SK-N-SH treated with all-trans-retinoic acid at 6 μM for 48 hours (cell line): ENCODE data around the gene MX2.
"Not testable (repeated sequence)": the region's sequence is repeated elsewhere in the genome, so short reads cannot be mapped to it uniquely, and the experiment has no call there.

Experiments
- ARNTL ChIP-seq: fragments of 450-650 bp; formaldehyde crosslinking; IDR thresholded peaks from 2 replicates; pipeline ENCODE4 v1.5.0; 2020; ENCODE audit warnings: low read depth, mild to moderate bottlenecking, moderate library complexity, borderline replicate concordance
- CREB5 ChIP-seq: fragments of 250-450 bp; sonication (Bioruptor Pico); IDR thresholded peaks from 2 replicates; pipeline ENCODE4 v1.5.1; 2020; ENCODE audit warnings: low read depth, mild to moderate bottlenecking, moderate library complexity
- ESRRG ChIP-seq: fragments of 250-450 bp; sonication (Bioruptor Pico); IDR thresholded peaks from 2 replicates; pipeline ENCODE4 v1.6.1; 2021; ENCODE audit warnings: mild to moderate bottlenecking
- OSR1 ChIP-seq: fragments of 250-450 bp; sonication (Bioruptor Pico); IDR thresholded peaks from 2 replicates; pipeline ENCODE4 v1.8.0; 2022; ENCODE audit warnings: moderate library complexity, mild to moderate bottlenecking, inconsistent platforms
- ZC3H10 ChIP-seq: fragments of 250-450 bp; sonication (Bioruptor Pico); IDR thresholded peaks from 2 replicates; pipeline ENCODE4 v1.5.1; 2021; ENCODE audit warnings: mild to moderate bottlenecking, moderate library complexity
- ZFP3 ChIP-seq: fragments of 250-450 bp; sonication (Bioruptor Pico); IDR thresholded peaks from 2 replicates; pipeline ENCODE4 v1.5.0; 2020; ENCODE audit warnings: mild to moderate bottlenecking, moderate library complexity
- ZNF70 ChIP-seq: fragments of 450-650 bp; formaldehyde crosslinking; IDR thresholded peaks from 2 replicates; pipeline ENCODE4 v1.5.0; 2020; ENCODE audit warnings: mild to moderate bottlenecking, moderate library complexity
- TF ChIP-seq, protein P1 (sequence below): fragments of 250-450 bp; sonication (Bioruptor Pico); IDR thresholded peaks from 2 replicates; pipeline ENCODE4 v1.8.0; 2020; ENCODE audit warnings: mild to moderate bottlenecking, moderate library complexity, borderline replicate concordance

- TF ChIP-seq, protein P1, sequence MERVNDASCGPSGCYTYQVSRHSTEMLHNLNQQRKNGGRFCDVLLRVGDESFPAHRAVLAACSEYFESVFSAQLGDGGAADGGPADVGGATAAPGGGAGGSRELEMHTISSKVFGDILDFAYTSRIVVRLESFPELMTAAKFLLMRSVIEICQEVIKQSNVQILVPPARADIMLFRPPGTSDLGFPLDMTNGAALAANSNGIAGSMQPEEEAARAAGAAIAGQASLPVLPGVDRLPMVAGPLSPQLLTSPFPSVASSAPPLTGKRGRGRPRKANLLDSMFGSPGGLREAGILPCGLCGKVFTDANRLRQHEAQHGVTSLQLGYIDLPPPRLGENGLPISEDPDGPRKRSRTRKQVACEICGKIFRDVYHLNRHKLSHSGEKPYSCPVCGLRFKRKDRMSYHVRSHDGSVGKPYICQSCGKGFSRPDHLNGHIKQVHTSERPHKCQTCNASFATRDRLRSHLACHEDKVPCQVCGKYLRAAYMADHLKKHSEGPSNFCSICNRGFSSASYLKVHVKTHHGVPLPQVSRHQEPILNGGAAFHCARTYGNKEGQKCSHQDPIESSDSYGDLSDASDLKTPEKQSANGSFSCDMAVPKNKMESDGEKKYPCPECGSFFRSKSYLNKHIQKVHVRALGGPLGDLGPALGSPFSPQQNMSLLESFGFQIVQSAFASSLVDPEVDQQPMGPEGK: not testable (repeated sequence)
- TF ChIP-seq ARNTL (CRISPR knock-in tag); OSR1 (CRISPR knock-in tag); ESRRG; ZC3H10 (CRISPR knock-in tag); CREB5; ZNF70 (CRISPR knock-in tag); ZFP3 (CRISPR knock-in tag): not testable (repeated sequence)
These were observed 48.3 kb upstream of the MX2 start for GRCh38 chr21:41313285-41314164.
